HG02970 (cell line): Measurements from ENCODE around the gene MTCH1.

Experiments
- ATAC-seq: cut with Tn5 transposase; IDR thresholded peaks from one replicate; pipeline ENCODE4 v1.9.1; 2021; ENCODE audit warnings: mild to moderate bottlenecking, moderate library complexity, moderate number of reproducible peaks; ENCODE audit not compliant: unreplicated experiment, low FRiP score

Gene MTCH1

DNA sequence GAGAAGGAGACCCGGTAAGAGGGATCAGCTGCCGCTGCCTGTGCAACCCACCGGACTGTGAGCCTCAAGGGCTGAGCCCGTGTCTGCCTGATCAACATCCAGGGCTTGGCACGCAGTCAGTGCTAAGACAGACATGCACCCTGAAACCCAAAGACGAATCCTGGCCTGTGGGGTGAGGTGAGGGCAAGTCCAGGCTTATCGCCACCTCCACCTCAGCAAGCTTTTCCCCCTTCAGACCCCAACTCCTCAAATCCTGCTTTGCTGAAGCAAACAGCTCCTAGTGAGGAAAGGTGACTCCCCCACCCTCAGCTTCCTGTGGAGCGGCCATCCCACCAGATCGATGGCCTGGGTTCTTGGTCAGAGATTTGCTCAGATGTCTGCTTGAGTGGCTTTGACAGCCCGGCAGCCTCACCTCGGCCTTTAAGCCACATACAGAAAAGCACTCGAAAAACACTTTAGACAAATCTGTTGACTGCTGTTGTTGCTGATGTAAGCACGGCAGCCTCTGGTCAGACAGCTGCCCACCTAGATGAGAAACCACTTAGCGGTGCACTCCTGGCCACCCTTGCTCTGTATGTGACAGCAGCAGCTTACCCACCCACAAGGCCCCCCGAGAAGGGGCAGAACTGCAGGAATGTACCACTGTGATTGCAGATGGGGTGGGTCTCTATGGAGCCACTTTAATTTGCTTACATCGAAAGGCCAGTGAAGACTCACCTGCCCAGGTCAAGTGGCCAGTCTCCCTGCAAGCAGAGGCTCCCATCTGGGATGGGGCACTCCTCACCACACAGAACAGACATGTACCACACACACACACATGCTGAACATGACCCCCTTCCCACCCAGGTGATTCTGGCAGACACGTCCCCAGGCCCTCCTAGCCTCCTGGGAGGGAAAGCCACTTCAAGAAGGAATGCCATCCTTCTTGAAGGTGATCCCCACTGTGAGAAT, 14.8 kb downstream of the MTCH1 start:
- no peak for ATAC-seq

DNA sequence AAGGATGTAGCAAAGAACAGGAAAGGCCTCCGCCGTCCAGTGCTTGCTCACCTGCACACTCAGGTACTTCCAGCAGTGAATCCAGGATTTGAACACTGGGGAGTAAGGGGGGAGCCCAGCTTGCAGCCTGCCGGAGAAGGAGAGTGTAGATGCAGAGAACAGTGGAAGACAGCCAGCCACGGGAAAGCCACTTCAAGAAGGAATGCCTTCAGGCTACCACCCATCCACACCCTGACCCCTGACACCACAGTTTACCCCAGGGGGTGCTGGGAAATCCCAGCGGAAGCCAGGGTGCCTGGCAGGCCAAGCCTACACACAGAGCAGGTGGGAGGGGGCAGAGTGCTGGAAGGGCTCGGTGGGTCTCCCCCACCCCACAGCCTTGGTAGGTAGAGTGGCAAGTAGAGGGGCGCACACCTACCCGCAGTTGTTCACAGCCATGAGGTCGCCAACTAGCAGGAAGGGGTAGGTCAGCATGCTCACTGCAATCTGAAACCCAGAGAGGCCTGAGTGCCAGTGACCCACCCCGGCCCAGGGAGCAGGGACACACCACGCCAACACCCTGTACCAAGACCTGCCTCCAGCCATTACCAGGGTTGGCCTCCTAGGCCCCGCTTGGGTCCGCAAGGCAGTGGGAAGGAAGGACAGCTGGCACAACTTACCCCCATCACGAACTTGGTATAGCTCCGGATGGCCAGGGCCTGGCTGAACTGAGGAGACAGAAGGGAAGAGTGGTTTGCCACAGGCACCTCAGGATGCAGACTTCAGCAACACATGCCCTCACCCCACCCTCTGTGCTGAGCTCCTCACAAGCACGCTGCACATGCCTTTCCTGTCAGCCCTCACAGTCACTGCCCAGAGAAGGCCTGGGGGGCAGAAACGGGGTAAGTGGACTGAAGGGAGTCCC, 15.8 kb downstream of the MTCH1 start:
- no peak for ATAC-seq

- ATAC-seq = no peak
Measured at GRCh38 chr6:36969240-36969691, 16.7 kb downstream of the MTCH1 start.

GRCh38 chr6:36968266-36968977, 17.6 kb downstream of the MTCH1 start:
- ATAC-seq = no peak

GRCh38 chr6:36967757-36968156, 18.2 kb downstream of the MTCH1 start:
- ATAC-seq = no peak

- no peak for ATAC-seq
Measured at GRCh38 chr6:36967301-36967700, 18.7 kb downstream of the MTCH1 start.

DNA sequence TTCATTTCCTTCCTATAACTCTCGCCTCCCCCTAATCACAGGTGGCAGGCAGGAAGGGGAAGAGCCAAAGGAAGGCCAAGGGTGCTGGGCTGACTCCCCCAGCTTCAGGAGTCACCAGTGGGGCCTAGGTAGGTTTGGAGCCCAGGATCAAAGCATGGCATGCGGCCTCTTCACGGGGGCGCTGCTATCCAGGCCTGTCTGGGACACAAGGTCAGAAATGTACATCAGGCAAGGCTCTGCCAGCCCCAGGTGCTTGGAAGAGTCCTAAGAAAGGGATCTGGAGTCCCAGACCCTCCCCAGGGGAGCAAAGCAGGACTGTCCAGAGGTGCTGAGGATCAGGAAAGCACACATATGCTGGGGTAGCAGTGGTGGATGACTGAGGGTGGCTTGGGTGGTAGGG, 21.1 kb downstream of the MTCH1 start:
- ATAC-seq = no peak

- ATAC-seq = no peak
Measured at GRCh38 chr6:36964349-36964748, 21.6 kb downstream of the MTCH1 start.

DNA sequence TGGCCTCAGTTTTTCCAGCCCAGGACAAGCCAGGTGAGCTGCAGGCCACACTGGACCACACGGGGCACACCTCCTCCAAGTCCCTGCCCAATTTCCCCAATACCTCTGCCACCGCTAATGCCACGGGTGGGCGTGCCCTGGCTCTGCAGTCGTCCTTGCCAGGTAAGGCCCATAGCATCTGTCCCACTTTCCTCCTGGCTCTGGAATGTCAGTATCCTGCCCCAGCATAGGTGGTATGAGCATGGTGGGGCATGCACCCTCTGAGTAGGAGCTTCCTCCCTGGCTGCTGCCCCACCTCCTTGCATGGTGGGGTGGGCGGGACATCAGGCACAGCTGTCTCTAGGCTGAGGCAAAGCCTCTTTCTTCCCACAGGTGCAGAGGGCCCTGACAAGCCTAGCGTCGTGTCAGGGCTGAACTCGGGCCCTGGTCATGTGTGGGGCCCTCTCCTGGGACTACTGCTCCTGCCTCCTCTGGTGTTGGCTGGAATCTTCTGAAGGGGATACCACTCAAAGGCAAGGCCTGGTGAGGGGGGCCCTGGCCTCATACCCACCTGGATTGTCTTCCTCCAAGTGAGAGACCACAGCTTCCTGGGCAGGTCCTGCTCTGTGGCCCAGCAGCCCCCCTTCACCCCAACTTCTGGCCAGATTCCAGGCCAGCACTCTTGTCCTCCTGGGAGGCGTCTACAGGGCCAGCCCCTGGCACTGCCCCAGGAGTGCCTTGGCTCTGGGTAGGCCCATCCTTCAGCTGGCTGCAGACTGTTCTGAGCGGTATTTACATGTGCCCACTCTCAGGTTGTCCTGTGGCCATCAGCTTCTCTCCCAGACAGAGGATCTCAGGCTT, 22.3 kb downstream of the MTCH1 start:
- ATAC-seq = no peak

DNA sequence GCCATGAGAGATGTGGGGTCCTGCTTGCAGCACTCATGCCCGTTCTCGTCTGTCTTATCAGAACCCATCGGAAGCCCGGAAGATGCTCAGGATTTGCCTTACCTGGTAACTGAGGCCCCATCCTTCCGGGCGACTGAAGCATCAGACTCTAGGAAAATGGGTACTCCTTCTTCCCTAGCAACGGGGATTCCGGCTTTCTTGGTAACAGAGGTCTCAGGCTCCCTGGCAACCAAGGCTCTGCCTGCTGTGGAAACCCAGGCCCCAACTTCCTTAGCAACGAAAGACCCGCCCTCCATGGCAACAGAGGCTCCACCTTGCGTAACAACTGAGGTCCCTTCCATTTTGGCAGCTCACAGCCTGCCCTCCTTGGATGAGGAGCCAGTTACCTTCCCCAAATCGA, 23.1 kb downstream of the MTCH1 start:
- no peak for ATAC-seq

- ATAC-seq = no peak
Measured at GRCh38 chr6:36961441-36962435, 24.3 kb downstream of the MTCH1 start.

GRCh38 chr6:36959555-36960250, 26.3 kb downstream of the MTCH1 start:
- ATAC-seq = no peak

- ATAC-seq = no peak
Measured at GRCh38 chr6:36958775-36959554, 27.0 kb downstream of the MTCH1 start.

DNA sequence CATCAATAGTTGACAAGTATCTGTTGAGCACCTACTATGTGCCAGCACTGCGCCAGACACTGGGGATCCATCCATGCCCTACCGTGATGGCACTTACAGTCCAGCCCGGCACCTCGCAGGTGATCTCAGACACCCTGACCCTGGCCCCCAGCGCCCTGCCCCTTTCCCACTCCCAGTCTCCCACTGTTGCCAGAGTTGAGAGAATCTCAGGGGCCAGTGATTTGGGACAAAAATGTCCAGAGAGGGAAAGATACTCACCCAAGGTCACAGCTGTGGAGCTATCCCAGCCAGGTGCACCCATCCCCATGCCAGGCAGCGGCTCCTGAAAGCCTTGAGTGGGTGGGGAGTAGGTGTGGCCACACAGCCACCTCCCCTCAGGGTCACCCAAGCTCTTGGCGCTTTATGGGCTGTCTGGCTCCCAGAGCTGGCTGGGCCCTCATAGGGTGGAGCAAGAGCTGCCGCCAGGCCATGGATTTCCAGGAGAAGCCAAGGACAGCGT, 28.2 kb downstream of the MTCH1 start:
- no peak for ATAC-seq

GRCh38 chr6:36956446-36956820, 29.6 kb downstream of the MTCH1 start:
- no peak for ATAC-seq

DNA sequence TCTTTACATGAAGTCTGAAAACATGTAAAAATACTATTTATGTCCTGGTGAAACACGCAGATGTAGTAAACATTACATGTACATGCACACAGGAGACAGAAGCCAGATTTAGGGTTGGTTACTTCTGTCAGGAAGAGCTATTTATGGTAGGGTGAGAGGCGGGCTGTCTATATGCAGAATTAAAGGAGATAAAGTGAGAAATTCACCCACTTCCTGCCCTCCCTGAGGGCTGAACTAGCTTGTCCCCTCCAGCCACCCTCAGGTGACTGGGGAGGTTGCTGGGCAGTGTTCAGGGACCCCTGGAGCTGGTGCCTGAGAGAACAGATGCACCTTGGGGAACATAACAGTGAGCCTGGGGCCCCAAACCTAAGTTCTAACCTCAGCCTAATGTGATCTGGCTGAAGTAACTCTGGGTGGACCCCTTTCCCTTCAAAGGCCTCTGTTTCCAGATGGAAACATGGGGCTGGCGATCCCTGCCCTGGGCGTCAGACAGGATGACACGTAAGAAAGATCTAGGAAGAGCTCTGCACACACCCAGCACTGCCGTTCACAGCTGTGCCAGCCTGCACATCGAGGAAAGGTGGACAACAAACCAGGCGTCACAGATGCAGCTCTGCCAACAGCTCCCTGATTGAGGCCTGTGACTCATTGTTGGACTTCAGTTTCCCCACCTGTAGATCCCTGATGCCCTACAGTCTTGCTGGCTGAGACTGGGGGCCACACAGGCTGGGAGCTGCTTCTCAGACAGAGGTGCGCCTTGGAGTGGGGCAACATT, 30.1 kb downstream of the MTCH1 start:
- ATAC-seq = no peak
